NCI-H128 (cell line): ENCODE measurements around the gene YY1.

Source experiments
- DNase-seq: peaks from one replicate; lab custom pipeline; 2025; ENCODE audit not compliant: unreplicated experiment; lab: John Stamatoyannopoulos, UW

The YY1 gene

GRCh38 chr14:100332071-100332639 lies 93.2 kb downstream of the YY1 start:
- DNase-seq: no peak
